ENCODE data around the gene CLEC4G. TPM values are rescaled to one million over a fixed set of nuclear protein-coding genes. Genes with fewer than 3 reads are reported as not detected.
"Not testable (repeated sequence)": the region's sequence is repeated elsewhere in the genome, so short reads cannot be mapped to it uniquely, and the experiment has no call there.

Gene CLEC4G
- total and polyA plus RNA-seq, 4 donors = 0.31 to 0.96 (median 0.43) TPM; not detected in 1

GRCh38 chr19:7748171-7748570 lies 16.3 kb upstream of the CLEC4G start:
- no peaks in the 10 kb centered on the region for H3K9me3 ChIP-seq (ENCODE audit: control insufficient read depth in 4 of 4, insufficient read depth in 3 of 4, low read length in 3 of 4)
- DNase-seq (no peak), ATAC-seq (ENCODE audit: insufficient read depth, low FRiP score) (no peak)
- WGBS, 2 donors = 71 to 74% methylated on average over 2 of the region's 2 CpGs
- H3K4me3 ChIP-seq = no peak overlapping the region
- no peaks in the 10 kb centered on the region for H3K4me1 ChIP-seq (ENCODE audit: control insufficient read depth in 5 of 5, insufficient read depth in 5 of 5, low read length in 5 of 5)
- H3K9ac ChIP-seq (ENCODE audit: insufficient read depth in 1 of 2, low read length in 2 of 2) = no peak overlapping the region
- no peak for TF ChIP-seq CTCF (IDR thresholded peaks at IDR 0.05; ENCODE audit: control extremely low read depth, extremely low read depth)
- H3K36me3 ChIP-seq (ENCODE audit: control insufficient read depth in 4 of 4, insufficient read depth in 4 of 4, low read length in 4 of 4) = no peaks in the 10 kb centered on the region
- no peaks in the 10 kb centered on the region for H3K27me3 ChIP-seq (ENCODE audit: control insufficient read depth in 3 of 3, insufficient read depth in 3 of 3, low read length in 2 of 3)
- H3K27ac ChIP-seq (ENCODE audit: low read depth in 1 of 2, low read length in 1 of 2) = no peak overlapping the region

- DNase-seq (no peak), ATAC-seq (ENCODE audit: insufficient read depth, low FRiP score) (no peak)
- TF ChIP-seq CTCF (IDR thresholded peaks at IDR 0.05; ENCODE audit: control extremely low read depth, extremely low read depth) = no peak
- no peaks in the 10 kb centered on the region for H3K27me3 ChIP-seq (ENCODE audit: control insufficient read depth in 3 of 3, insufficient read depth in 3 of 3, low read length in 2 of 3)
- no peak within 1 kb of the TSS for H3K4me3 ChIP-seq
- H3K4me1 ChIP-seq (ENCODE audit: control insufficient read depth in 5 of 5, insufficient read depth in 5 of 5, low read length in 5 of 5) = no peaks in the 10 kb centered on the region
- no peak within 1 kb of the TSS for H3K27ac ChIP-seq (ENCODE audit: low read depth in 1 of 2, low read length in 1 of 2)
- no peak within 1 kb of the TSS for H3K9ac ChIP-seq (ENCODE audit: insufficient read depth in 1 of 2, low read length in 2 of 2)
- H3K9me3 ChIP-seq (ENCODE audit: control insufficient read depth in 4 of 4, insufficient read depth in 3 of 4, low read length in 3 of 4) = no peaks in the 10 kb centered on the region
- no peaks in the 10 kb centered on the region for H3K36me3 ChIP-seq (ENCODE audit: control insufficient read depth in 4 of 4, insufficient read depth in 4 of 4, low read length in 4 of 4)
- WGBS, 2 donors = 71 to 74% methylated on average over 7 of the region's 7 CpGs
These were observed 15.3 kb upstream of the CLEC4G start, which contains the start of gene CD209 for GRCh38 chr19:7746903-7747884. Gene CD209 (minus strand): TSS chr19:7747534. CDS start chr19:7747511, 23 bp downstream.

GRCh38 chr19:7746306-7746705 lies 14.4 kb upstream of the CLEC4G start:
- WGBS, 2 donors = 87 to 100% methylated on average over 4 of the region's 4 CpGs

GRCh38 chr19:7744871-7745650 lies 13.2 kb upstream of the CLEC4G start:
- no peak overlapping the region for H3K9ac ChIP-seq (ENCODE audit: insufficient read depth in 1 of 2, low read length in 2 of 2)
- H3K9me3 ChIP-seq (ENCODE audit: control insufficient read depth in 4 of 4, insufficient read depth in 3 of 4, low read length in 3 of 4) = no peaks in the 10 kb centered on the region
- H3K27me3 ChIP-seq (ENCODE audit: control insufficient read depth in 3 of 3, insufficient read depth in 3 of 3, low read length in 2 of 3) = peaks cover 0 to 2% (median 0%) of the 10 kb centered on the region in 3 donors
- H3K4me1 ChIP-seq (ENCODE audit: control insufficient read depth in 5 of 5, insufficient read depth in 5 of 5, low read length in 5 of 5) = no peaks in the 10 kb centered on the region
- ATAC-seq (ENCODE audit: insufficient read depth, low FRiP score) = no peak
- no peak overlapping the region for H3K27ac ChIP-seq (ENCODE audit: low read depth in 1 of 2, low read length in 1 of 2)
- no peaks in the 10 kb centered on the region for H3K36me3 ChIP-seq (ENCODE audit: control insufficient read depth in 4 of 4, insufficient read depth in 4 of 4, low read length in 4 of 4)
- DNase-seq = no peak
- TF ChIP-seq CTCF (IDR thresholded peaks at IDR 0.05; ENCODE audit: control extremely low read depth, extremely low read depth) = no peak
- H3K4me3 ChIP-seq = no peak overlapping the region
- 77 to 83% methylated on average over 12 of the region's 12 CpGs for whole genome bisulfite sequencing, 2 donors

More at GRCh38 chr19:7746306-7746705, 14.4 kb upstream of the CLEC4G start:
- H3K27me3 ChIP-seq (ENCODE audit: control insufficient read depth in 3 of 3, insufficient read depth in 3 of 3, low read length in 2 of 3); H3K4me1 ChIP-seq (ENCODE audit: control insufficient read depth in 5 of 5, insufficient read depth in 5 of 5, low read length in 5 of 5); H3K9ac ChIP-seq (ENCODE audit: insufficient read depth in 1 of 2, low read length in 2 of 2); H3K4me3 ChIP-seq; H3K27ac ChIP-seq (ENCODE audit: low read depth in 1 of 2, low read length in 1 of 2); ATAC-seq (ENCODE audit: insufficient read depth, low FRiP score); H3K36me3 ChIP-seq (ENCODE audit: control insufficient read depth in 4 of 4, insufficient read depth in 4 of 4, low read length in 4 of 4); DNase-seq; H3K9me3 ChIP-seq (ENCODE audit: control insufficient read depth in 4 of 4, insufficient read depth in 3 of 4, low read length in 3 of 4): not testable (repeated sequence)

All from lung (tissue), 12 donors.